Ascending aorta (tissue), 2 donors: ENCODE measurements around the gene FANCC. TPM values are rescaled to one million over a fixed set of nuclear protein-coding genes. Genes with fewer than 3 reads are reported as not detected.

Source experiments
- DNase-seq, 2 donors: peaks; one replicate each; pipeline ENCODE4 v3.0.0-alpha.2; 2019; ENCODE audit warnings: low spot score in 2 of 2
- H3K27ac ChIP-seq, 2 donors: fragments of 200-600 bp; sonication (generic); one replicate each; pipeline ENCODE4 v1.5.1; 2016 to 2017; ENCODE audit warnings: mild to moderate bottlenecking in 1 of 2
- H3K27me3 ChIP-seq: fragments of 200-600 bp; sonication (generic); one replicate; pipeline ENCODE4 v1.5.1; 2017
- H3K36me3 ChIP-seq, 2 donors: fragments of 200-600 bp; sonication (generic); one replicate each; pipeline ENCODE4 v1.5.1; 2016
- H3K4me1 ChIP-seq, 2 donors: fragments of 200-600 bp; sonication (generic); one replicate each; pipeline ENCODE4 v1.5.1; 2016 to 2017; ENCODE audit warnings: mild to moderate bottlenecking in 1 of 2
- H3K4me3 ChIP-seq, 2 donors: fragments of 200-600 bp; sonication (generic); one replicate each; pipeline ENCODE4 v1.5.1; 2016 to 2017; ENCODE audit warnings: mild to moderate bottlenecking in 1 of 2
- H3K9me3 ChIP-seq, 2 donors: fragments of 200-600 bp; sonication (generic); one replicate each; pipeline ENCODE4 v1.5.1; 2016
- CTCF ChIP-seq, 3 experiments: fragments of 200-600 bp in 2 of 3; fragments of 450-650 bp in 1 of 3; sonication (generic) in 2 of 3; IDR thresholded peaks; one replicate each; pipeline ENCODE4 v1.5.1; 2016 to 2019; ENCODE audit warnings: antibody characterized with exemption in 3 of 3, mild to moderate bottlenecking in 1 of 3, moderate library complexity in 1 of 3
- intact Hi-C: fragments of 100-400 bp; cut with DNase I; formaldehyde crosslinking; loops from one replicate; pipeline ENCODE4 v1.15.1; 2023
- total RNA-seq: library from RNA; depleted of rRNA; stranded (reverse); fragments of >200 nt; gene quantifications from one replicate; pipeline ENCODE4 v1.1.0, GENCODE V29; 2016

FANCC gene
- total RNA-seq, 1 donor from 2014 or later: 0.64 TPM

DNA sequence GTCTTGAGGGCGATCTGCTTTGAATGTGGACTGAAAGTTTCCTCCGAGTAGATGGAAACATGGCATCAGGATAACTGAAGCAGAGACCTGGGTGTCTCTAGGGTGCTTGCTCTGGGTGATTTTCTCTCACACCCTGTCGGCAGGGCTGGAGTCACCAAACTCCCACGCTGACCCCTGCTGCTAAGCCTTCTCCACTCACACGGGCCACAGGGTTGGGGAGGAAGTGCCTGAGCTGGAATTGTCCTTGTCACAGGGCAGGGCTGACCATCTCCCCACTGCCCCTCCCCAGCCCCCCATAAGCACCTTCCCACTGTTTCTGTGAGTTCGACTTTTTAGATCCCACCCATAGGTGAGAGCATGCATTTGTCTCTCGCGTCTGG lies 212.9 kb downstream of the FANCC start:
- H3K4me3 ChIP-seq: no peak overlapping the region
- H3K36me3 ChIP-seq: peaks cover 3 to 23% of the 10 kb centered on the region in 2 donors
- DNase-seq: no peak
- intact Hi-C loops: loop anchor here (2.0 kb wide), 1 partner anchor 16 kb away; no protein-coding TSS in a partner anchor
- no peaks in the 10 kb centered on the region for H3K27me3 ChIP-seq
- H3K27ac ChIP-seq: peak overlapping the region; percentile 84 to 95
- peaks cover 43 to 91% of the 10 kb centered on the region in 2 donors for H3K4me1 ChIP-seq
- H3K9me3 ChIP-seq: no peaks in the 10 kb centered on the region
- TF ChIP-seq CTCF (IDR thresholded peaks at IDR 0.05): no peak

- intact Hi-C loops: loop anchor here (2.0 kb wide), 1 partner anchor 17 kb away; no protein-coding TSS in a partner anchor
- peak overlapping the region; percentile 84 to 95 for H3K27ac ChIP-seq
- no peaks in the 10 kb centered on the region for H3K27me3 ChIP-seq
- no peak for DNase-seq
- TF ChIP-seq CTCF (IDR thresholded peaks at IDR 0.05): no peak
- peaks cover 49 to 92% of the 10 kb centered on the region in 2 donors for H3K4me1 ChIP-seq
- H3K9me3 ChIP-seq: no peaks in the 10 kb centered on the region
- no peak overlapping the region for H3K4me3 ChIP-seq
- H3K36me3 ChIP-seq: peaks cover 0 to 25% of the 10 kb centered on the region in 2 donors
Measured at GRCh38 chr9:95103871-95104580, 213.5 kb downstream of the FANCC start.

DNA sequence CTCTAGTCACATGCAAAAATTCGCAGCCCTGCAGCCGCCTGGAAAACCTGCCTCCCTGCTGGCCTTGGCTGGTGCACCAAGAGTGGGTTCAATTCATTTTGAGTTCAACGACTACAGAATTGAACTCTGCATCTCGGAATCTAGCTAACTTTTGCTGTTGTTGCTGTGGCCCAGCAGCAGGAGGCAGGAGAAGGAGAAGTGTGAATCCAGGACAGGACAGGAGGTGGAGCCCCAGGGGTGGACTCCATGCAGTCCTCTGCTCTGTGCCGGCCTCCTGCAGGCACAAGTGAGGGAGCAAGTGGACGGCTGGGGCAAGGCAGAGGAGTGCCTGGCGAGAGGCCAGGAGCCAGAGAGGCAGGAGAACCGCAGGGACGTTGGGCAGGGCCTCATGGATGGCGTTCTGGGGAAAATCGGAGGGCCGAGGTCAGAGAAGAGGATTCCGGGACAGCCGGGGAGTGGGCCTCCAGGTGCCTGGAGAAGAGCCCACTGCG lies 214.2 kb downstream of the FANCC start:
- no peaks in the 10 kb centered on the region for H3K9me3 ChIP-seq
- peaks cover 0 to 25% of the 10 kb centered on the region in 2 donors for H3K36me3 ChIP-seq
- intact Hi-C loops: no loop called here
- peak overlapping the region; percentile 84 to 95 for H3K27ac ChIP-seq
- peak in 2 of 3 experiments; percentile 24 to 32 for TF ChIP-seq CTCF (IDR thresholded peaks at IDR 0.05)
- peaks cover 48 to 90% of the 10 kb centered on the region in 2 donors for H3K4me1 ChIP-seq
- H3K4me3 ChIP-seq: no peak overlapping the region
- no peaks in the 10 kb centered on the region for H3K27me3 ChIP-seq
- no peak for DNase-seq

GRCh38 chr9:95102572-95102971 lies 214.9 kb downstream of the FANCC start:
- peaks cover 0 to 25% of the 10 kb centered on the region in 2 donors for H3K36me3 ChIP-seq
- H3K4me3 ChIP-seq: no peak overlapping the region
- peak in 1 of 3 experiments; percentile 5 for TF ChIP-seq CTCF (IDR thresholded peaks at IDR 0.05)
- no peaks in the 10 kb centered on the region for H3K27me3 ChIP-seq
- H3K27ac ChIP-seq: peak overlapping the region; percentile 84 to 95
- no peaks in the 10 kb centered on the region for H3K9me3 ChIP-seq
- DNase-seq: no peak
- intact Hi-C loops: no loop called here
- H3K4me1 ChIP-seq: peaks cover 41 to 90% of the 10 kb centered on the region in 2 donors

- no peaks in the 10 kb centered on the region for H3K27me3 ChIP-seq
- no peak for TF ChIP-seq CTCF (IDR thresholded peaks at IDR 0.05)
- no peaks in the 10 kb centered on the region for H3K9me3 ChIP-seq
- H3K4me3 ChIP-seq: no peak overlapping the region
- DNase-seq: no peak
- H3K36me3 ChIP-seq: peaks cover 0 to 23% of the 10 kb centered on the region in 2 donors
- peak overlapping the region; percentile 84 to 95 for H3K27ac ChIP-seq
- intact Hi-C loops: no loop called here
- peaks cover 37 to 90% of the 10 kb centered on the region in 2 donors for H3K4me1 ChIP-seq
Measured at GRCh38 chr9:95102001-95102433, 215.5 kb downstream of the FANCC start.
